ENCODE data around the gene OR13J1. TPM values are rescaled to one million over a fixed set of nuclear protein-coding genes. Genes with fewer than 3 reads are reported as not detected.
A peak's percentile ranks its signal among the peaks of the same experiment; 100 is the strongest.

The OR13J1 gene
- total and polyA plus RNA-seq, 2 donors from 2014 or later: not detected

DNA sequence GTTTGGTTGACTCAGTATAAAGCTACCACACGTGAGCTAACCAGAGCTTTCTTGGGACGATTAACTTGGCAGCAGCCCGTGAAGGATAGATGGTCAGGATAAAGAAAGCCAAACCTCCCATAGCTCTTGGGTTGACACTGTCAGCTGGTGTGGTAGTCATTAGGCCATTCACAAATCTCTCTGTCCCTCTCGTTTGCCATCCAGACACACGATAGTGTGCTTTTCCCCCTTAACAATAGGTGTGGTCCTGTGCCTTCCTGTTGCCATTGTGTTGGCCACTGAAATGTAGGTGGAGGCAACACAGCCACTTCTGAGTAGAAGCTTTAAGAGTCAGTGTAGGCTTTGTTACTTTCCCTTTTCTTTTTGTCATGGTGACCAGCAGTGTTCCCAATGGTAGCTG lies 11.7 kb downstream of the OR13J1 start:
- H3K4me1 ChIP-seq (ENCODE audit: control insufficient read depth in 2 of 3, insufficient read depth in 2 of 3, low read depth in 1 of 3, low read length in 3 of 3): no peaks in the 10 kb centered on the region
- no peak for DNase-seq
- TF ChIP-seq CTCF (IDR thresholded peaks at IDR 0.05; ENCODE audit: borderline replicate concordance, extremely low read depth, insufficient read depth): no peak
- no peak overlapping the region for H3K9ac ChIP-seq (ENCODE audit: low read length in 3 of 3)
- H3K36me3 ChIP-seq (ENCODE audit: control insufficient read depth in 2 of 3, insufficient read depth in 3 of 3, low read length in 3 of 3): no peaks in the 10 kb centered on the region
- no peak overlapping the region for H3K27ac ChIP-seq (ENCODE audit: low read depth in 2 of 2, low read length in 2 of 2)
- intact Hi-C loops (cut with DNase I): no loop called here
- H3K27me3 ChIP-seq (ENCODE audit: control insufficient read depth, insufficient read depth, low read length): no peaks in the 10 kb centered on the region
- H3K9me3 ChIP-seq (ENCODE audit: control insufficient read depth in 2 of 3, insufficient read depth in 1 of 3, low read length in 3 of 3): no peaks in the 10 kb centered on the region
- H3K4me3 ChIP-seq (ENCODE audit: low read length in 3 of 3): no peak overlapping the region
- FAIRE-seq: no peak

DNA sequence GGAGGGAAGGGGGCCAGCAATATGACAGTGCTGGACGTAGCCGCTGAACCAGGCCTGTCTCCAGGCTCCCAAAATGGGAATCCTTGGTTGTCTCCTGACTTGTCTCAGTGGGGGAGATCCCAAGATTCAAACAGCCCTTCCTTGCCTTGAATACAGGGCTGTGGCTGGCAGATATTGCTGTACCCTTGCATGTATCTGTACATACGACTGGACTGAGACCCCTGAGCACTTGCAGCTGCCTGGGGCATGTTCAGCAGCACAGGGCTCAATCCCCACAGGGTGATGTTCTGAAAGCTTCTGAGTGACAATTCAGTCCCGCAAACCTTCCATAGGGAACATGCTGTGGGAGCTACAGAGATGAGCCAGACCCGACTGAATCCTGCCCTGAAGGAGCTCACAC lies 13.3 kb downstream of the OR13J1 start:
- no peak overlapping the region for H3K27ac ChIP-seq (ENCODE audit: low read depth in 2 of 2, low read length in 2 of 2)
- no peaks in the 10 kb centered on the region for H3K4me1 ChIP-seq (ENCODE audit: control insufficient read depth in 2 of 3, insufficient read depth in 2 of 3, low read depth in 1 of 3, low read length in 3 of 3)
- intact Hi-C loops (cut with DNase I): no loop called here
- H3K9ac ChIP-seq (ENCODE audit: low read length in 3 of 3): no peak overlapping the region
- no peaks in the 10 kb centered on the region for H3K9me3 ChIP-seq (ENCODE audit: control insufficient read depth in 2 of 3, insufficient read depth in 1 of 3, low read length in 3 of 3)
- FAIRE-seq: no peak
- no peaks in the 10 kb centered on the region for H3K27me3 ChIP-seq (ENCODE audit: control insufficient read depth, insufficient read depth, low read length)
- H3K36me3 ChIP-seq (ENCODE audit: control insufficient read depth in 2 of 3, insufficient read depth in 3 of 3, low read length in 3 of 3): no peaks in the 10 kb centered on the region
- no peak for TF ChIP-seq CTCF (IDR thresholded peaks at IDR 0.05; ENCODE audit: borderline replicate concordance, extremely low read depth, insufficient read depth)
- DNase-seq: peak in 2 of 5 donors; percentile 5 to 16
- H3K4me3 ChIP-seq (ENCODE audit: low read length in 3 of 3): no peak overlapping the region

DNA sequence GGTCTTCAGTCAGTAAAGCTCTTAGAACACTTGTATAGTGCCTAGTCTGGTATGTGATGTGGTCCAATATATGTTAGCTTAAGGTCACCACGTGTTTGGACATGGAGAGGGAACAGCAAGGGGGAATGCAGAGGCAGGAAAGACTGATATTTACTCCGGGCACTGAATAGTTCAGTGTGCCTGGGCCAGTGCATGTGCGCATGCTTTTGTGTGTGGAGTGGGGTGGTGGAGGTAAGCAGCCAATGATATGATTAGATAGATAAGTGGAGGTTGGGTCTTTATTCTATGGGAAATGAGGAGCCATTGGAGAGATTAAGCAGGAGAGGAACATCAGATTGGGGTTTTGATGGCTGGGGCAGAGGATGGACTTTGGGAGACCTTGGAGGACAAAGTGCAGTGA lies 14.0 kb downstream of the OR13J1 start:
- H3K9ac ChIP-seq (ENCODE audit: low read length in 3 of 3): no peak overlapping the region
- no peaks in the 10 kb centered on the region for H3K27me3 ChIP-seq (ENCODE audit: control insufficient read depth, insufficient read depth, low read length)
- peak in 2 of 5 donors; percentile 3 to 5 for DNase-seq
- no peak overlapping the region for H3K27ac ChIP-seq (ENCODE audit: low read depth in 2 of 2, low read length in 2 of 2)
- no peaks in the 10 kb centered on the region for H3K4me1 ChIP-seq (ENCODE audit: control insufficient read depth in 2 of 3, insufficient read depth in 2 of 3, low read depth in 1 of 3, low read length in 3 of 3)
- no peaks in the 10 kb centered on the region for H3K36me3 ChIP-seq (ENCODE audit: control insufficient read depth in 2 of 3, insufficient read depth in 3 of 3, low read length in 3 of 3)
- FAIRE-seq: no peak
- no peaks in the 10 kb centered on the region for H3K9me3 ChIP-seq (ENCODE audit: control insufficient read depth in 2 of 3, insufficient read depth in 1 of 3, low read length in 3 of 3)
- no peak overlapping the region for H3K4me3 ChIP-seq (ENCODE audit: low read length in 3 of 3)
- intact Hi-C loops (cut with DNase I): no loop called here
- TF ChIP-seq CTCF (IDR thresholded peaks at IDR 0.05; ENCODE audit: borderline replicate concordance, extremely low read depth, insufficient read depth): no peak

- no peak overlapping the region for H3K4me3 ChIP-seq (ENCODE audit: low read length in 3 of 3)
- H3K36me3 ChIP-seq (ENCODE audit: control insufficient read depth in 2 of 3, insufficient read depth in 3 of 3, low read length in 3 of 3): no peaks in the 10 kb centered on the region
- FAIRE-seq: no peak
- H3K9me3 ChIP-seq (ENCODE audit: control insufficient read depth in 2 of 3, insufficient read depth in 1 of 3, low read length in 3 of 3): no peaks in the 10 kb centered on the region
- peak in 2 of 5 donors; percentile 2 to 20 for DNase-seq
- intact Hi-C loops (cut with DNase I): no loop called here
- no peaks in the 10 kb centered on the region for H3K4me1 ChIP-seq (ENCODE audit: control insufficient read depth in 2 of 3, insufficient read depth in 2 of 3, low read depth in 1 of 3, low read length in 3 of 3)
- no peak for TF ChIP-seq CTCF (IDR thresholded peaks at IDR 0.05; ENCODE audit: borderline replicate concordance, extremely low read depth, insufficient read depth)
- no peaks in the 10 kb centered on the region for H3K27me3 ChIP-seq (ENCODE audit: control insufficient read depth, insufficient read depth, low read length)
- H3K9ac ChIP-seq (ENCODE audit: low read length in 3 of 3): no peak overlapping the region
- no peak overlapping the region for H3K27ac ChIP-seq (ENCODE audit: low read depth in 2 of 2, low read length in 2 of 2)
Observed at GRCh38 chr9:35854091-35854762, 16.0 kb downstream of the OR13J1 start.
